SH-SY5Y (cell line): ENCODE results near the gene STPG4.

Experiments
- GATA2 ChIP-seq: IDR thresholded peaks from 2 replicates; pipeline ENCODE4 v1.6.1; 2011; ENCODE audit warnings: mild to moderate bottlenecking, low read depth, low read length
- GATA3 ChIP-seq: IDR thresholded peaks from 2 replicates; pipeline ENCODE4 v1.6.1; 2011; ENCODE audit warnings: low read depth, mild to moderate bottlenecking, low read length, moderate library complexity

- no peak for TF ChIP-seq GATA2
- TF ChIP-seq GATA3: no peak
Measured at GRCh38 chr2:47198985-47199451, 43.9 kb upstream of the STPG4 start.
